CD1c-positive myeloid dendritic cell (primary cell): ENCODE measurements around the gene RAX2.
A peak's percentile ranks its signal among the peaks of the same experiment; 100 is the strongest.

ENCODE experiments used
- DNase-seq: peaks from one replicate; pipeline ENCODE4 v3.0.0-alpha.2; 2016; ENCODE audit errors: extremely low spot score

Gene RAX2

GRCh38 chr19:3730457-3730958 is 41.5 kb downstream of the RAX2 start:
- DNase-seq, result no peak

GRCh38 chr19:3725640-3726310 is 46.3 kb downstream of the RAX2 start:
- DNase-seq, result no peak

GRCh38 chr19:3725121-3725520 is 46.9 kb downstream of the RAX2 start:
- DNase-seq, result no peak

GRCh38 chr19:3723883-3724282 is 48.1 kb downstream of the RAX2 start:
- DNase-seq, result no peak

DNA sequence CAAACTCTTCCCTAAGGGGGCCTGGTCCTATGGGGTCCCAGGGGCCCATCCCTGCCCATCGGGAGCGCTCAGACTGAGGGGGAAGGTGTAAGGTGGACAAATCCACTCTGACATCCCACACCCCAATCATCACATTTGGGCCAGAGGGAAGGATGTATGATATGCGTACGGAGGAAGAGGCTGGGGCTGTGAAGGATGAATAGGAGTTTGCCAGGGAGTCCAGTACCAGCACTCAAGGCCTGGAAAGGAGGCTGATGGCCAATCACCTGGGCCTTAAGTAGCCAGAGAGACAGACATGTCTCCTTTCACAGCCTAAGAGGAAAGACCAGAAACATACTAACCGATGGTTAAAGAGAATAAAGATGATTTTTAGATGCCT is 48.9 kb downstream of the RAX2 start:
- DNase-seq, result no peak

DNA sequence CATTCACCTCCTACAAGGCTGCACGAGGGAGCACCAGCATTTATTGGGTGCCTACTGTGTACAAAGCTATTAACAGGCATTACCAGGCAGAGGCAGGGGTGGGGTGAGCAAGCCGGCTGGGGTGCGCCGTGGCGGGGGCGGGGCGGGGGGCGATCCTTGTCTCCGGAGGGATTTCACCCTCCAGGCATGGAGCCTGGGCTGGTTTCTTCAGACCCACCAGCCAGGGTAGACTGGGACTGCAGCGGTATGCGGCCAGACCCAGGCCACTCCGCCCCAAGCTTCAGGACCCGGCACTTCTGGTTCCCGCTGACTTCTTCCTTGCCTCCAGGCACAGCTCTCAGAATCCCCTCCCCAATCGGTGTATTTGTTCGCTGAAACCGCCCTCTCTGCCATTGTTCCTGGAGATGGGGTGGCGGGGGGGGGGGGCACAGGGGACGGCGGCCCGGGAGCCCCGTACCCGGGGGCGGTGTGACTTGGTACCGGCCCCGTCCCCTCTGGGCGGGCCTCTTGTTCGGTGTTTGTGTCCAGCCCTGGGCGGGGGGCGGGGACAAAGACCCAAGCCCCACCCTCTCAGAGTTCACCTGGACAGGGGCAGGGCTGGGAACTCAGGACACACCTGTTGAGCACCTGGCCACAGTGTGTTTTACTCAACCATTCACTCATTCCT is 49.5 kb downstream of the RAX2 start:
- DNase-seq, result no peak

DNA sequence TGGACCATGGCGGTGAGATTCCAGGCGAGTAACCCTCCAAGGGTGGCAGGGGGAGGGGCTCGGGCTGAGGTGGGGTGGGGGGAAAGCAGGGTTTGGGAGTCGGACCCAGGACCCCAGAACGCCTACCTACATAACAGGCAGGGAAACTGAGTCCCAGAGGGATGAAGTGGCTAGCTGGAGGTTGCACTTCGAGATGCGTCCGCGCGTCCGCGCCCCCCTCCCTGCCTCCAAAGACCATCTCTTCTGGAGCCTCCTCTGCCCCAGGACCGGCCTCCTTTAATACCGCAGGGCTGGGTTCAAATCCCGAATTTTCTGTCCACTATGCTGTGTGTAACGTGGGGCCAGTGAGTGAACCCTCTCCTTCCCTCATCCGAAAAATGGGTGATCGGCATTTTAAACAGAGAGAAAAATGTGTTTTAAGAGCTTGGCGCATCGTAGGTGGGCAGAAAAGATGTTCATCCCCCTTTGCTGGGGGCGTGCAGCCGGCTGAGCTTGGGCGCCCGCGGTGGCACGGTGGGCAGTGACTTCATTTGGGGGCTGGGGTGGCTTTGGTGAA is 50.1 kb downstream of the RAX2 start:
- no peak for DNase-seq

DNA sequence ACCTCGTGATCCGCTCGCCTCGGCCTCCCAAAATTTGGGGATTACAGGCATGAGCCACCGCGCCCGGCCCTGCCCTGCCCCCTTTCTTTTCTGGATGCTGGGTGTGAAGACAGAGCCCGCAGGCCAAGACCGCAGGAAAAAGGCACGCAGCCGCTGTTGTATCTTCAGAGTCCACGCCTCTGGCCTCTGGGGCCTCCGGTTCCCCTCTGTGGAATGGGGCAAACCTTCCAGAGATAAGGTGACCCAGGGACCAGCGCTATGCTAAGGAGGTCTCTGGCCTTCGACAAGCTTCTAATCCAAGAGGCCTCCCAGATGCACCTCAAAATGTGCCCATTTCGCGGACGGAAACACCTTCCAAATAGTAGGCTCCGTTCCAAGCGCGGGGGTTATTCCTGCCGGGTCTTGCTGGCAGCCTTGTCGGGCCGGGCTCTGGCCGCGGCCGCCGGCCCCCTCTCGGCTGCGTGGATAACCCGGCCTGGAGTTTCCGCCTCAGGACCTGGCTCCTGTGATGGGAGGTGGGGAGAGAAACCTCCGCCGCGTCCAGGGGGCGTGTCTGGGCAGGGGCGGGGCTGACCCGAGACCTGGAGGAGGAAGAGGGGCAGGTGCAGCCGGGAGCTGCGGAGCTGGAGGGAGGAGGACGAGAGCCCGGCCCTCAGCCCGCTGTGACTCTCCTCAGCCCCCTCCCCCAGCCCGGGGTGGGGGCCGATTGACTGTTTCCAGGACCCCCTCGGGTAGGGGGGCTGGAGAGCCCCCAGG is 50.7 kb downstream of the RAX2 start:
- DNase-seq, result peak; percentile 87

- no peak for DNase-seq
These were observed 51.6 kb downstream of the RAX2 start for GRCh38 chr19:3720349-3720917.

- DNase-seq, result no peak
These were observed 52.2 kb downstream of the RAX2 start for GRCh38 chr19:3719868-3720267.
